Breast epithelium (tissue), 3 donors: ENCODE data around the gene ATP6V1C2.

Experiments
- CTCF ChIP-seq, 3 donors: fragments of 450-650 bp; IDR thresholded peaks; one replicate each; pipeline ENCODE4 v1.5.1; 2016 to 2017; ENCODE audit warnings: antibody characterized with exemption in 3 of 3, mild to moderate bottlenecking in 3 of 3, moderate library complexity in 3 of 3
- POLR2A ChIP-seq: fragments of 450-650 bp; IDR thresholded peaks from one replicate; pipeline ENCODE4 v1.6.1; 2016; ENCODE audit warnings: antibody characterized with exemption, mild to moderate bottlenecking, moderate library complexity
- POLR2AphosphoS5 ChIP-seq, 3 donors: sonication (generic); formaldehyde crosslinking; IDR thresholded peaks; one replicate each; pipeline ENCODE4 v1.6.1; 2017; ENCODE audit warnings: antibody characterized with exemption in 3 of 3

- TF ChIP-seq POLR2A (no peak), CTCF (IDR thresholded peaks at IDR 0.05) (no peak), POLR2AphosphoS5 (IDR thresholded peaks at IDR 0.05) (no peak)
Measured at GRCh38 chr2:10795508-10796046, 74.1 kb downstream of the ATP6V1C2 start.
